ENCODE data around the gene CTNNBIP1. TPM values are rescaled to one million over a fixed set of nuclear protein-coding genes. Genes with fewer than 3 reads are reported as not detected.
A peak's percentile ranks its signal among the peaks of the same experiment; 100 is the strongest.

Gene CTNNBIP1
- total and polyA plus RNA-seq, 3 donors from 2014 or later, result 45.3 to 60.8 (median 48.1) TPM

DNA sequence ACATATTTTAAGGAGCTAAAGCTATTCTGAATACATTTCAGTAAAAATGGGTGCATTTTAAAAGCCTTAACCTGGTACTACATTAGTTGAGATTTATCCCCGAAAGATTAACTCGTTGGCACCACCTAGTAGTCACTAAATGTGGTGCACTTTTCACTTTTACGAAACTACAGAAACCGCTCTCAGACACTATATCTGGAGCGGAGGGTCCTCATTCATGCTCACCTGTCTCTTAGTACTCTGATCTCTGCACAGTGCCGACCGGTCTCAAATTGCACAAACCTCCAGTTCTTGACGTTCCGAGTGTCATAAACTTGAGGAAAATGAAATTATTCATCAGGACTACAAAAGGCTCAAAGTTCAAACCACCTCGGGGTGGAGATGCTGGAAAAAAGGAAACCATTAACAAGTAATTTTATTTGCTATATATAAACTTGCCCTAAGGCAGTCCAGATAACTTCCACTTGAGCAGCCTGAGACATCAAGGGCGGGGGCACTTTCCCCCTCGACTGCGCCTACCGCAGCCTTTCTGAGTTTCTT, 32.4 kb upstream of the CTNNBIP1 start:
- 0 to 1% methylated on average over 14 of the region's 14 CpGs for WGBS, 2 donors
- Histone ChIP-seq H3K27ac (peak overlapping the region; percentile 55 to 92), H3K9me3 (no peaks in the 10 kb centered on the region), H3K27me3 (no peaks in the 10 kb centered on the region), H3K4me1 (no peaks in the 10 kb centered on the region), H3K36me3 (ENCODE audit: low read depth, missing control alignments) (no peaks in the 10 kb centered on the region), H3K4me3 (peak overlapping the region; percentile 77 to 80)
- DNase-seq, result peak; percentile 25
- intact Hi-C loops (cut with DNase I; ENCODE audit: low total_unique reads), result loop anchor here (10.0 kb wide), 1 partner anchor 68 kb away; no protein-coding TSS in a partner anchor
- TF ChIP-seq POLR2A (IDR thresholded peaks at IDR 0.05), result no peak
- TF ChIP-seq, protein P1, sequence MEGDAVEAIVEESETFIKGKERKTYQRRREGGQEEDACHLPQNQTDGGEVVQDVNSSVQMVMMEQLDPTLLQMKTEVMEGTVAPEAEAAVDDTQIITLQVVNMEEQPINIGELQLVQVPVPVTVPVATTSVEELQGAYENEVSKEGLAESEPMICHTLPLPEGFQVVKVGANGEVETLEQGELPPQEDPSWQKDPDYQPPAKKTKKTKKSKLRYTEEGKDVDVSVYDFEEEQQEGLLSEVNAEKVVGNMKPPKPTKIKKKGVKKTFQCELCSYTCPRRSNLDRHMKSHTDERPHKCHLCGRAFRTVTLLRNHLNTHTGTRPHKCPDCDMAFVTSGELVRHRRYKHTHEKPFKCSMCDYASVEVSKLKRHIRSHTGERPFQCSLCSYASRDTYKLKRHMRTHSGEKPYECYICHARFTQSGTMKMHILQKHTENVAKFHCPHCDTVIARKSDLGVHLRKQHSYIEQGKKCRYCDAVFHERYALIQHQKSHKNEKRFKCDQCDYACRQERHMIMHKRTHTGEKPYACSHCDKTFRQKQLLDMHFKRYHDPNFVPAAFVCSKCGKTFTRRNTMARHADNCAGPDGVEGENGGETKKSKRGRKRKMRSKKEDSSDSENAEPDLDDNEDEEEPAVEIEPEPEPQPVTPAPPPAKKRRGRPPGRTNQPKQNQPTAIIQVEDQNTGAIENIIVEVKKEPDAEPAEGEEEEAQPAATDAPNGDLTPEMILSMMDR (IDR thresholded peaks at IDR 0.05), result peak; percentile 47 to 59 (median 51)

DNA sequence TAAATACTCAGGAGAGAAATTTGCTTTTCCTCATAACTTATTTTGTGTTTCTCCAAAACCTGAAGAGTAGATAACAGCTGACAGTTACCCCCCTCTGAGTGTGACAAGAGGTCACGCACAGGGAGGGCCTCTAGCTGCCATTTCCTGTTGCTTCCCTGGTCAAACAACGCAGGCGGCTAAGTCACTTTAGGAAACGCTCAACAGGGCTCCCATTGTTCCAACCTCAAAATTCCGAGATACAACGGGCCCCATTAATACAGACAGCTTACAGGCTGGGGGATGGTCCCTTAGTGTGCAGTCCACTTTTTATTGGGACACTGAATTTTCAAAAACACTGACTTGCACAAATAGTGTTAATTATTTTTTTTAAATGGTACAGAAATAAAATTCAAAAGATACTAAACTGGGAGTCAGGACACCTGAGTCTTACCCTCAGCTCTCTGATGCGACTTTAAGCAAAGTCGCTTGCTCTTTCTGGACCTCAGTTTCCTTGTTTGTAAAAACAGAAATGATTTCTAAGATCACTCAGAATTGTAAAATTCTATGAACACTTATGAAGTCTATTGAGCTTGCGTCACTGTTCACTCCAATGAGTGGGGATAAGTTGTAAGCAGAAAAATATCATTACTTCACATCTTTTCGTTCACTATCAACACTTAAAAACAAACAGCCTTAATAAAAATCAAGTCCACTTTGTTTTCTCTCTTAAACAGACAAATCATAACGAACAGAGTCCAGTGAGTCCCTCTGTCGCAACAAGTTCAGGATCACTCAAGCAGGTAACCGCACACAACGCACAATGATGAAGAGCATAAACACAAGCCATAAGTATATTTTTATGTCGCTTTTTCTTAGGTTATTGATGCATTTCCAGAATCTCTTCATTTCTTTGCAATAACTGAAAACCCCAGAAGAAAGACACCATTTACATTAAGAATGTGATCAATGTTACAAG, 19.6 kb upstream of the CTNNBIP1 start:
- TF ChIP-seq POLR2A (IDR thresholded peaks at IDR 0.05), result no peak
- DNase-seq, result no peak
- intact Hi-C loops (cut with DNase I; ENCODE audit: low total_unique reads), result no loop called here
- H3K36me3 ChIP-seq (ENCODE audit: low read depth, missing control alignments), result no peaks in the 10 kb centered on the region
- WGBS, 2 donors, result 80 to 81% methylated on average over 15 of the region's 15 CpGs
- H3K4me1 ChIP-seq, result no peaks in the 10 kb centered on the region
- no peaks in the 10 kb centered on the region for H3K9me3 ChIP-seq
- no peaks in the 10 kb centered on the region for H3K27me3 ChIP-seq
- H3K4me3 ChIP-seq, result no peak overlapping the region
- no peak overlapping the region for H3K27ac ChIP-seq

DNA sequence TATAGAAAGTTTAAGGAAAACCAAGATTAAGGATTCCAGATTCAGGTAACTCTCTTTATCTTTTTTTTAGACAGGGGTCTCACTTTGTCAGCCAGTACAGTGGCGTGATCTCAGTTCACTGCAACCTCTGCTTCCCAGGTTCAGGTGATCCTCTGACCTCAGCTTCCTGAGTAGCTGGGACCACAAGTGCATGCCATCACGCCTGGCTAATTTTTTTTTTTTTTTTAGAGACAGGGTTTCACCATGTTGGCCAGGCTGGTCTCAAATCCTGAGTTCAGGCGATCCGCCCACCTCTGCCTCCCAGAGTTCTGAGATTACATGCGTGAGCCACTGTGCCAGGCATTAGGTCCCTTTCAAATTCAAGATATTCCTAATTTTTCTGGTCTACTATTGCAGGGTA, 17.2 kb upstream of the CTNNBIP1 start:
- Histone ChIP-seq H3K9me3 (no peaks in the 10 kb centered on the region), H3K27ac (no peak overlapping the region), H3K27me3 (no peaks in the 10 kb centered on the region), H3K36me3 (ENCODE audit: low read depth, missing control alignments) (no peaks in the 10 kb centered on the region), H3K4me1 (no peaks in the 10 kb centered on the region), H3K4me3 (no peak overlapping the region)
- no peak for DNase-seq
- intact Hi-C loops (cut with DNase I; ENCODE audit: low total_unique reads), result no loop called here
- 90 to 96% methylated on average over 5 of the region's 5 CpGs for WGBS, 2 donors
- TF ChIP-seq POLR2A (IDR thresholded peaks at IDR 0.05), result no peak
- TF ChIP-seq, protein P1 (IDR thresholded peaks at IDR 0.05), result no peak

DNA sequence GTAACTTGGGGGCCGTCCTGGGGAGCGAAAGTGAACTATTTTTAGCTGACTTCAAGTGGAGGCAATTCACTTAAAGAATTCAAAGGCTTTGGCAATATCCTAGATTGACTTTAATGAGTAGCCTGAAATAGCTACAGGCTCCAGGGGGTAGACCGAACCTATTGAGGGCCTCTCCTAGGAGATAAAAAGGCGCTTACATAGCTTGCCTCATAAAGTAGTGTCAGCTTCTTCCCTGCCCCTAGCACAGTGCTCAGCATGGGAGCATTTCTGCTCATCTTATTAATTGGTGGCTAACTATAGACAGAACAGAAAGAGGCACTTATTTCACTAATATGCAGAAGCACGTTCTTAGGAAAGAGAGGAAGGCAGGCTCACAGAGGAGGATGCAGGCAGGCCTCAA, 12.3 kb upstream of the CTNNBIP1 start:
- no peak for DNase-seq
- Histone ChIP-seq H3K9me3 (no peaks in the 10 kb centered on the region), H3K4me1 (no peaks in the 10 kb centered on the region), H3K4me3 (no peak overlapping the region), H3K36me3 (ENCODE audit: low read depth, missing control alignments) (no peaks in the 10 kb centered on the region), H3K27me3 (no peaks in the 10 kb centered on the region), H3K27ac (no peak overlapping the region)
- WGBS, 2 donors, result 71 to 75% methylated on average over 5 of the region's 5 CpGs
- intact Hi-C loops (cut with DNase I; ENCODE audit: low total_unique reads), result no loop called here
- no peak for TF ChIP-seq POLR2A (IDR thresholded peaks at IDR 0.05)
- TF ChIP-seq, protein P1 (IDR thresholded peaks at IDR 0.05), result no peak

DNA sequence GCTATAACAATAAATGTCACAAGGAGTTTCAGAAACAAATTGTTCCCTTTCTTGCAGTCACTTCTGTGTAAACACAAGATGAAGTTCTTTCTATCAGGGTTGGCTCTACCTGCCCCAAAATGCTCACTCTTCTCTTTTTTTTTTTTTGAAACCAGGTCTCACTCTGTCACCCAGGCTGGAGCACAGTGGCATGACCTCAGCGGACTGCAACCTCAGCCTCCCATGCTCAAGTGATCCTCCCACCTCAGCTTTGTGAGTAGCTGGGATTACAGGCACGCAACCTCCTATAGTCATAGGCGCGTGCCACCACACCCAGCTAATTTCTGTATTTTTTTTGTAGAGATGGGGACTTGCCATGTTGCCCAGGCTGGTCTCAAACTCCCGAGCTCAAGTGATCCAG, 10.5 kb upstream of the CTNNBIP1 start:
- no peaks in the 10 kb centered on the region for H3K4me1 ChIP-seq
- no peak overlapping the region for H3K27ac ChIP-seq
- TF ChIP-seq, protein P1 (IDR thresholded peaks at IDR 0.05), result no peak
- TF ChIP-seq POLR2A (IDR thresholded peaks at IDR 0.05), result no peak
- H3K4me3 ChIP-seq, result no peak overlapping the region
- intact Hi-C loops (cut with DNase I; ENCODE audit: low total_unique reads), result no loop called here
- no peaks in the 10 kb centered on the region for H3K27me3 ChIP-seq
- H3K36me3 ChIP-seq (ENCODE audit: low read depth, missing control alignments), result no peaks in the 10 kb centered on the region
- WGBS, 2 donors, result 85 to 96% methylated on average over 5 of the region's 5 CpGs
- no peak for DNase-seq
- H3K9me3 ChIP-seq, result no peaks in the 10 kb centered on the region

Measured in testis (tissue), 3 donors.